Measurements from ENCODE around the gene HECW1.

- TF ChIP-seq CTCF (optimal IDR thresholded peaks at IDR 0.05 in 1 of 3, IDR thresholded peaks at IDR 0.05 in 1 of 3, conservative IDR thresholded peaks at IDR 0.05 in 1 of 3; ENCODE audit: extremely low read depth in 1 of 3, insufficient read depth in 2 of 3, low read length in 3 of 3), result no peak
- TF ChIP-seq EZH2 (IDR thresholded peaks at IDR 0.05; ENCODE audit: low read length), result no peak
Observed at GRCh38 chr7:43294080-43294630, 181.7 kb downstream of the HECW1 start.

Measured in keratinocyte (primary cell).